K562 (cell line): Measurements from ENCODE around the gene IL10. TPM values are rescaled to one million over a fixed set of nuclear protein-coding genes. Genes with fewer than 3 reads are reported as not detected.
A peak's percentile ranks its signal among the peaks of the same experiment; 100 is the strongest.

Source experiments
- BMI1 ChIP-seq: fragments of 150-350 bp; IDR thresholded peaks from 2 replicates; pipeline ENCODE4 v1.6.1; 2014; ENCODE audit warnings: low read length
- CBFA2T2 ChIP-seq: fragments of 450-650 bp; conservative IDR thresholded peaks from 2 replicates; pipeline ENCODE4 v1.6.1; 2017; ENCODE audit warnings: mild to moderate bottlenecking
- DIDO1 ChIP-seq: fragments of 450-650 bp; IDR thresholded peaks from 2 replicates; pipeline ENCODE4 v1.6.1; 2016; ENCODE audit warnings: low read depth, missing biosample characterization, missing genetic modification characterization
- EZH2 ChIP-seq: IDR thresholded peaks from 2 replicates; pipeline ENCODE4 v1.6.1; 2012; ENCODE audit warnings: low read depth, mild to moderate bottlenecking, inconsistent platforms, low read length, borderline replicate concordance
- FOSL1 ChIP-seq: fragments of 200-800 bp; sonication (Bioruptor generic); conservative IDR thresholded peaks from 2 replicates; pipeline ENCODE4 v1.6.1; 2016; ENCODE audit warnings: missing genetic modification characterization, missing compliant biosample characterization
- GABPB2 ChIP-seq: fragments of 250-450 bp; sonication (Bioruptor Pico); conservative IDR thresholded peaks from 2 replicates; pipeline ENCODE4 v1.5.1; 2021; ENCODE audit warnings: mild to moderate bottlenecking
- GTF2E2 ChIP-seq: fragments of 200-800 bp; sonication (Bioruptor generic); IDR thresholded peaks from 2 replicates; pipeline ENCODE4 v1.6.1; 2016; ENCODE audit warnings: missing genetic modification characterization, missing compliant biosample characterization
- HIVEP1 ChIP-seq: fragments of 250-450 bp; sonication (Bioruptor Pico); IDR thresholded peaks from 2 replicates; pipeline ENCODE4 v1.4.0; 2020; ENCODE audit warnings: mild to moderate bottlenecking
- KLF16 ChIP-seq: IDR thresholded peaks from 2 replicates; pipeline ENCODE4 v1.6.1; 2016; ENCODE audit warnings: antibody characterized with exemption
- NR1H2 ChIP-seq: sonication (generic); formaldehyde crosslinking; IDR thresholded peaks from 2 replicates; pipeline ENCODE4 v1.4.0; 2020; ENCODE audit warnings: mild to moderate bottlenecking, missing genetic modification reagents
- ZFP30 ChIP-seq: fragments of 250-450 bp; sonication (Bioruptor Pico); IDR thresholded peaks from 2 replicates; pipeline ENCODE4 v1.8.0; 2022; ENCODE audit warnings: moderate library complexity, mild to moderate bottlenecking, inconsistent platforms, borderline replicate concordance
- ZNF668 ChIP-seq: fragments of 250-450 bp; sonication (Bioruptor Pico); IDR thresholded peaks from 2 replicates; pipeline ENCODE4 v1.8.0; 2022; ENCODE audit warnings: mild to moderate bottlenecking, inconsistent platforms
- polyA plus RNA-seq, 8 experiments: library from polyadenylated mRNA; depleted of rRNA in 4 of 8; stranded (reverse) in 5 of 8; unstranded in 3 of 8; fragments of >200 nt; fragmentation: Nextera tagmentation in 2 of 8; fragmentation: Illumina TruSeq in 1 of 8; extraction: Ambion mirVana in 2 of 8; extraction: Trizol in 1 of 8; gene quantifications; 2 replicates each; pipeline versions ENCODE4 v1.2.1 to v1.2.3, GENCODE V29; 2011 to 2014; ENCODE audit warnings: inconsistent platforms in 1 of 8, missing spikeins in 1 of 8
- total RNA-seq, 7 experiments: library from RNA; depleted of rRNA in 6 of 7; stranded (reverse); fragments of >200 nt in 6 of 7; fragmentation: Illumina TruSeq in 2 of 7; extraction: Trizol in 2 of 7; gene quantifications; 2 replicates each; pipeline versions ENCODE4 v1.2.1 to v1.2.3, GENCODE V29; 2011 to 2021; ENCODE audit warnings: low replicate concordance in 1 of 7
- TF ChIP-seq, protein P1 (sequence below), 2 experiments: fragments of 450-650 bp in 1 of 2; sonication (generic) in 1 of 2; formaldehyde crosslinking in 1 of 2; IDR thresholded peaks in 1 of 2; conservative IDR thresholded peaks in 1 of 2; 2 replicates each; pipeline versions ENCODE4 v1.6.1 to v1.8.1; 2016 to 2023; ENCODE audit warnings: mild to moderate bottlenecking in 2 of 2, moderate library complexity in 2 of 2, inconsistent platforms in 1 of 2, missing genetic modification reagents in 1 of 2
- TF ChIP-seq, protein P2 (sequence below), 2 experiments: fragments of 450-650 bp; IDR thresholded peaks; 2 replicates each; pipeline ENCODE4 v1.6.1; 2016
- TF ChIP-seq, protein P3 (sequence below): IDR thresholded peaks from 2 replicates; pipeline ENCODE4 v1.6.1; 2011; ENCODE audit warnings: borderline replicate concordance, low read depth, mild to moderate bottlenecking, moderate library complexity, low read length; ENCODE audit not compliant: insufficient read depth, poor library complexity, severe bottlenecking
- TF ChIP-seq, protein P4 (sequence below): fragments of 450-650 bp; formaldehyde crosslinking; IDR thresholded peaks from 2 replicates; pipeline ENCODE4 v1.4.0; 2020; ENCODE audit warnings: mild to moderate bottlenecking
- TF ChIP-seq, protein P5 (sequence below): sonication (generic); formaldehyde crosslinking; IDR thresholded peaks from 2 replicates; pipeline ENCODE4 v1.8.0; 2022; ENCODE audit warnings: missing genetic modification reagents, mild to moderate bottlenecking, borderline replicate concordance
- TF ChIP-seq, protein P6 (sequence below): sonication (generic); formaldehyde crosslinking; IDR thresholded peaks from 2 replicates; pipeline ENCODE4 v1.8.0; 2022; ENCODE audit warnings: missing genetic modification reagents, mild to moderate bottlenecking, moderate library complexity, borderline replicate concordance

Gene IL10
- total and polyA plus RNA-seq, 9 of the 15 experiments (the other 6 are each of a cell fraction or from before 2014, with no cell fraction given) = 0.29 TPM; not detected in 8

DNA sequence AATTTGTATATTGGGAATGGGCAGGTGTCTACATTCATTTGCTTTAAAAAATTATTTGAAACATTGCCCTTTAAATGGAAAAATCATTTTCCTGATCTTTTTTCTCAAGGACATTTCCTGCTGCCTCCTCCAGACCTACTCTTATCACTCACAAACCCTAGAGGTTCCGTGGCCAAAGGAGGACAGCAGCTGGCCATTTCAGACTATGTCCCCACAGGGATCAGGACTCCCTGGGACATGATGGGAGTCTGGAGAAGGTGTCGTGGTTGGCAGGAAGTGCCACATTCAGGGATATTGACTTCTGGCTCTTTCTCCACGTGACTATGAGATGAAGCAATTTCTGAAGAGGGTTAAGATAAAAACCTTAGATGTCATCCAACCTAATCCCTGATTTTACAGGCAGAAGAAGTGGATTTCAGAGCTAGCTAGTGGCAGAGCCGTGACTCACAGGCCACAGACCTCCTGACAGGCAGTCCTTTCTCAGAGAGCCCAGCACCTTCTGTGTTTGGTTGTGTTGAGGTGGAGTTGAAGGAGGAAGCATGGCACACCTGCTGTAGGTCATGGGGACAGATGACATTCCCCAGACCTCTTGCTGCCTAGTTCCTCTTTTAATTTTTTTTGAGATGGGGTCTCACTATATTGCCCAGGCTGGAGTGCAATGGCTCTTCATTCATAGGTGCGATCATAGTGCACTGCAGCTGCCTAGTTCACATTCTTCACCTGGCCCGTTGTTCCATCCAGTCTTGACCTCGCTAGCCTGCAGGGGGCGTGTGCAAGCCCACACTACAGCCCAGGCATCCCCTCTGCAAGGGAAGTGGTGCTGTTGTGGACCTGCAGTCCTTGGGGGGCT lies 25.5 kb upstream of the IL10 start (continued):
- TF ChIP-seq, protein P1, sequence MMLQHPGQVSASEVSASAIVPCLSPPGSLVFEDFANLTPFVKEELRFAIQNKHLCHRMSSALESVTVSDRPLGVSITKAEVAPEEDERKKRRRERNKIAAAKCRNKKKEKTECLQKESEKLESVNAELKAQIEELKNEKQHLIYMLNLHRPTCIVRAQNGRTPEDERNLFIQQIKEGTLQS (IDR thresholded peaks at IDR 0.05) = 0 out of 2 replicates have a peak, but pooled peaks have one; percentile 27
- TF ChIP-seq, protein P1 (CRISPR knock-in tag; conservative IDR thresholded peaks at IDR 0.05) = no peak
- no peak for TF ChIP-seq HIVEP1
- TF ChIP-seq, protein P2, sequence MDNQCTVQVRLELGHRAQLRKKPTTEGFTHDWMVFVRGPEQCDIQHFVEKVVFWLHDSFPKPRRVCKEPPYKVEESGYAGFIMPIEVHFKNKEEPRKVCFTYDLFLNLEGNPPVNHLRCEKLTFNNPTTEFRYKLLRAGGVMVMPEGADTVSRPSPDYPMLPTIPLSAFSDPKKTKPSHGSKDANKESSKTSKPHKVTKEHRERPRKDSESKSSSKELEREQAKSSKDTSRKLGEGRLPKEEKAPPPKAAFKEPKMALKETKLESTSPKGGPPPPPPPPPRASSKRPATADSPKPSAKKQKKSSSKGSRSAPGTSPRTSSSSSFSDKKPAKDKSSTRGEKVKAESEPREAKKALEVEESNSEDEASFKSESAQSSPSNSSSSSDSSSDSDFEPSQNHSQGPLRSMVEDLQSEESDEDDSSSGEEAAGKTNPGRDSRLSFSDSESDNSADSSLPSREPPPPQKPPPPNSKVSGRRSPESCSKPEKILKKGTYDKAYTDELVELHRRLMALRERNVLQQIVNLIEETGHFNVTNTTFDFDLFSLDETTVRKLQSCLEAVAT (IDR thresholded peaks at IDR 0.05) = peak in 1 of 2 experiments; percentile 82; a peak in 2 of 4 replicates
- TF ChIP-seq NR1H2 (CRISPR knock-in tag) = no peak
- no peak for TF ChIP-seq GTF2E2 (tag)
- no peak for TF ChIP-seq GABPB2 (CRISPR knock-in tag)
- TF ChIP-seq ZFP30 (CRISPR knock-in tag) = no peak
- TF ChIP-seq KLF16 = 0 out of 2 replicates have a peak, but pooled peaks have one; percentile 24
- TF ChIP-seq, protein P3, sequence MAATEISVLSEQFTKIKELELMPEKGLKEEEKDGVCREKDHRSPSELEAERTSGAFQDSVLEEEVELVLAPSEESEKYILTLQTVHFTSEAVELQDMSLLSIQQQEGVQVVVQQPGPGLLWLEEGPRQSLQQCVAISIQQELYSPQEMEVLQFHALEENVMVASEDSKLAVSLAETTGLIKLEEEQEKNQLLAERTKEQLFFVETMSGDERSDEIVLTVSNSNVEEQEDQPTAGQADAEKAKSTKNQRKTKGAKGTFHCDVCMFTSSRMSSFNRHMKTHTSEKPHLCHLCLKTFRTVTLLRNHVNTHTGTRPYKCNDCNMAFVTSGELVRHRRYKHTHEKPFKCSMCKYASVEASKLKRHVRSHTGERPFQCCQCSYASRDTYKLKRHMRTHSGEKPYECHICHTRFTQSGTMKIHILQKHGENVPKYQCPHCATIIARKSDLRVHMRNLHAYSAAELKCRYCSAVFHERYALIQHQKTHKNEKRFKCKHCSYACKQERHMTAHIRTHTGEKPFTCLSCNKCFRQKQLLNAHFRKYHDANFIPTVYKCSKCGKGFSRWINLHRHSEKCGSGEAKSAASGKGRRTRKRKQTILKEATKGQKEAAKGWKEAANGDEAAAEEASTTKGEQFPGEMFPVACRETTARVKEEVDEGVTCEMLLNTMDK = peak; percentile 69
- TF ChIP-seq, protein P4, sequence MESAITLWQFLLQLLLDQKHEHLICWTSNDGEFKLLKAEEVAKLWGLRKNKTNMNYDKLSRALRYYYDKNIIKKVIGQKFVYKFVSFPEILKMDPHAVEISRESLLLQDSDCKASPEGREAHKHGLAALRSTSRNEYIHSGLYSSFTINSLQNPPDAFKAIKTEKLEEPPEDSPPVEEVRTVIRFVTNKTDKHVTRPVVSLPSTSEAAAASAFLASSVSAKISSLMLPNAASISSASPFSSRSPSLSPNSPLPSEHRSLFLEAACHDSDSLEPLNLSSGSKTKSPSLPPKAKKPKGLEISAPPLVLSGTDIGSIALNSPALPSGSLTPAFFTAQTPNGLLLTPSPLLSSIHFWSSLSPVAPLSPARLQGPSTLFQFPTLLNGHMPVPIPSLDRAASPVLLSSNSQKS (CRISPR knock-in tag) = no peak
- TF ChIP-seq, protein P5, sequence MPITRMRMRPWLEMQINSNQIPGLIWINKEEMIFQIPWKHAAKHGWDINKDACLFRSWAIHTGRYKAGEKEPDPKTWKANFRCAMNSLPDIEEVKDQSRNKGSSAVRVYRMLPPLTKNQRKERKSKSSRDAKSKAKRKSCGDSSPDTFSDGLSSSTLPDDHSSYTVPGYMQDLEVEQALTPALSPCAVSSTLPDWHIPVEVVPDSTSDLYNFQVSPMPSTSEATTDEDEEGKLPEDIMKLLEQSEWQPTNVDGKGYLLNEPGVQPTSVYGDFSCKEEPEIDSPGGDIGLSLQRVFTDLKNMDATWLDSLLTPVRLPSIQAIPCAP (CRISPR knock-in tag) = no peak
- 0 out of 2 replicates have a peak, but pooled peaks have one; percentile 40 for TF ChIP-seq DIDO1 (tag)
- no peak for TF ChIP-seq EZH2
- no peak for TF ChIP-seq BMI1
- no peak for TF ChIP-seq CBFA2T2
- TF ChIP-seq, protein P6, sequence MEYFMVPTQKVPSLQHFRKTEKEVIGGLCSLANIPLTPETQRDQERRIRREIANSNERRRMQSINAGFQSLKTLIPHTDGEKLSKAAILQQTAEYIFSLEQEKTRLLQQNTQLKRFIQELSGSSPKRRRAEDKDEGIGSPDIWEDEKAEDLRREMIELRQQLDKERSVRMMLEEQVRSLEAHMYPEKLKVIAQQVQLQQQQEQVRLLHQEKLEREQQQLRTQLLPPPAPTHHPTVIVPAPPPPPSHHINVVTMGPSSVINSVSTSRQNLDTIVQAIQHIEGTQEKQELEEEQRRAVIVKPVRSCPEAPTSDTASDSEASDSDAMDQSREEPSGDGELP (CRISPR knock-in tag) = peak; percentile 21; the same call in 1 of the 2 replicates
- peak; percentile 89 for TF ChIP-seq FOSL1
- TF ChIP-seq ZNF668 (CRISPR knock-in tag) = no peak
